Measurements from ENCODE around the gene DUSP18. TPM values are rescaled to one million over a fixed set of nuclear protein-coding genes. Genes with fewer than 3 reads are reported as not detected.
A peak's percentile ranks its signal among the peaks of the same experiment; 100 is the strongest.

The DUSP18 gene
- total and polyA plus RNA-seq, 9 of the 15 experiments (the other 6 are each of a cell fraction or from before 2014, with no cell fraction given), result 1.00 to 3.7 (median 1.5) TPM

DNA sequence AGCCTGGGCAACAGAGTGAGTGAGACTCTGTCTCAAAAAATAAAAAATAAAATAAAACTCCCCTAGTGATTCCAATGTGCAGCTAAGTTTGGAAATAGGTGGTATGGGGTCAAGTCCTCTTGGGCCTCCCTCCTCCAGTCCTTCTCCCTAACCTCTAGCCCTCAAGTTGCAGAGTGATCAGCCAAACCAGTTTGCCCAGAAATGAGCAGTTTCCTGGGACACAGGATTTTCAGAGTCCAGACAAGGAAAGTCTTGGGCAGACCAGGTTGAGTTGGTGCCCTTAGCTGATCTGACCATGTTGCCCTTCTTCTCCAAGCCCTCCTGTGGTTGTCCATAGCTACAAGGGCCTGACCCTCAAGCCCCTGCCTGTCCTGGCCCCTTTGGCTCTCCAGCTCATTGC is 52.8 kb downstream of the DUSP18 start:
- no peaks in the 10 kb centered on the region for H4K20me1 ChIP-seq (replicated peaks; ENCODE audit: control insufficient read depth, insufficient read depth, low read length)
- ChIA-PET POLR2A (no interaction called here), CTCF (ENCODE audit: low intra/inter-chr PET ratio) (no interaction called here)
- H3K79me2 ChIP-seq (ENCODE audit: control insufficient read depth, insufficient read depth, low read length), result no peaks in the 10 kb centered on the region
- TF ChIP-seq, protein P1, sequence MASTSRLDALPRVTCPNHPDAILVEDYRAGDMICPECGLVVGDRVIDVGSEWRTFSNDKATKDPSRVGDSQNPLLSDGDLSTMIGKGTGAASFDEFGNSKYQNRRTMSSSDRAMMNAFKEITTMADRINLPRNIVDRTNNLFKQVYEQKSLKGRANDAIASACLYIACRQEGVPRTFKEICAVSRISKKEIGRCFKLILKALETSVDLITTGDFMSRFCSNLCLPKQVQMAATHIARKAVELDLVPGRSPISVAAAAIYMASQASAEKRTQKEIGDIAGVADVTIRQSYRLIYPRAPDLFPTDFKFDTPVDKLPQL (IDR thresholded peaks at IDR 0.05; ENCODE audit: extremely low read depth, insufficient read length), result no peak
- no peak for TF ChIP-seq ZC3H8 (IDR thresholded peaks at IDR 0.05)
- no peak for TF ChIP-seq ZNF644 (tag; IDR thresholded peaks at IDR 0.05; ENCODE audit: low read depth)
- no peak for TF ChIP-seq SLC30A9 (CRISPR knock-in tag; IDR thresholded peaks at IDR 0.05)
- TF ChIP-seq MLX (CRISPR knock-in tag; conservative IDR thresholded peaks at IDR 0.05), result no peak
- TF ChIP-seq HDAC1 (IDR thresholded peaks at IDR 0.05), result no peak
- no peak for TF ChIP-seq SETDB1 (IDR thresholded peaks at IDR 0.05; ENCODE audit: low read length)
- TF ChIP-seq CREB1 (IDR thresholded peaks at IDR 0.05), result no peak
- TF ChIP-seq CREB1 (CRISPR knock-in tag; IDR thresholded peaks at IDR 0.05), result no peak
- no peak for TF ChIP-seq THRAP3 (IDR thresholded peaks at IDR 0.05; ENCODE audit: borderline replicate concordance)
- TF ChIP-seq, protein P2, sequence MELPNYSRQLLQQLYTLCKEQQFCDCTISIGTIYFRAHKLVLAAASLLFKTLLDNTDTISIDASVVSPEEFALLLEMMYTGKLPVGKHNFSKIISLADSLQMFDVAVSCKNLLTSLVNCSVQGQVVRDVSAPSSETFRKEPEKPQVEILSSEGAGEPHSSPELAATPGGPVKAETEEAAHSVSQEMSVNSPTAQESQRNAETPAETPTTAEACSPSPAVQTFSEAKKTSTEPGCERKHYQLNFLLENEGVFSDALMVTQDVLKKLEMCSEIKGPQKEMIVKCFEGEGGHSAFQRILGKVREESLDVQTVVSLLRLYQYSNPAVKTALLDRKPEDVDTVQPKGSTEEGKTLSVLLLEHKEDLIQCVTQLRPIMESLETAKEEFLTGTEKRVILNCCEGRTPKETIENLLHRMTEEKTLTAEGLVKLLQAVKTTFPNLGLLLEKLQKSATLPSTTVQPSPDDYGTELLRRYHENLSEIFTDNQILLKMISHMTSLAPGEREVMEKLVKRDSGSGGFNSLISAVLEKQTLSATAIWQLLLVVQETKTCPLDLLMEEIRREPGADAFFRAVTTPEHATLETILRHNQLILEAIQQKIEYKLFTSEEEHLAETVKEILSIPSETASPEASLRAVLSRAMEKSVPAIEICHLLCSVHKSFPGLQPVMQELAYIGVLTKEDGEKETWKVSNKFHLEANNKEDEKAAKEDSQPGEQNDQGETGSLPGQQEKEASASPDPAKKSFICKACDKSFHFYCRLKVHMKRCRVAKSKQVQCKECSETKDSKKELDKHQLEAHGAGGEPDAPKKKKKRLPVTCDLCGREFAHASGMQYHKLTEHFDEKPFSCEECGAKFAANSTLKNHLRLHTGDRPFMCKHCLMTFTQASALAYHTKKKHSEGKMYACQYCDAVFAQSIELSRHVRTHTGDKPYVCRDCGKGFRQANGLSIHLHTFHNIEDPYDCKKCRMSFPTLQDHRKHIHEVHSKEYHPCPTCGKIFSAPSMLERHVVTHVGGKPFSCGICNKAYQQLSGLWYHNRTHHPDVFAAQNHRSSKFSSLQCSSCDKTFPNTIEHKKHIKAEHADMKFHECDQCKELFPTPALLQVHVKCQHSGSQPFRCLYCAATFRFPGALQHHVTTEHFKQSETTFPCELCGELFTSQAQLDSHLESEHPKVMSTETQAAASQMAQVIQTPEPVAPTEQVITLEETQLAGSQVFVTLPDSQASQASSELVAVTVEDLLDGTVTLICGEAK (IDR thresholded peaks at IDR 0.05), result no peak
- TF ChIP-seq, protein P2 (CRISPR knock-in tag; IDR thresholded peaks at IDR 0.05), result no peak
- no peak for TF ChIP-seq KLF13 (tag; IDR thresholded peaks at IDR 0.05; ENCODE audit: borderline replicate concordance, low read depth)
- no peaks in the 10 kb centered on the region for H3K36me3 ChIP-seq (ENCODE audit: control insufficient read depth, insufficient read depth, low read length)
- no peaks in the 10 kb centered on the region for H3K9me3 ChIP-seq (replicated peaks; ENCODE audit: control insufficient read depth, insufficient read depth, low read depth, low read length)
- no peaks in the 10 kb centered on the region for H3K9me1 ChIP-seq (ENCODE audit: control insufficient read depth, insufficient read depth, low read length)
- H3K4me2 ChIP-seq (ENCODE audit: insufficient read depth, low read length), result no peak overlapping the region
- H3K9ac ChIP-seq (ENCODE audit: insufficient read depth in 1 of 2, low read depth in 2 of 2, low read length in 2 of 2), result no peak overlapping the region
- no peaks in the 10 kb centered on the region for H3K27me3 ChIP-seq (ENCODE audit: control insufficient read depth in 2 of 2, insufficient read depth in 2 of 2, low read length in 2 of 2)
- H3K27ac ChIP-seq (ENCODE audit: extremely low read depth, low read depth, low read length), result no peak overlapping the region
- H3K4me1 ChIP-seq (replicated peaks in 1 of 2; ENCODE audit: control insufficient read depth in 2 of 2, insufficient read depth in 2 of 2, low read length in 2 of 2), result peaks cover under 1 to 4% of the 10 kb centered on the region in 2 experiments; a peak in 3 of 5 replicates
- intact Hi-C loops (cut with micrococcal nuclease), result no loop called here
- FAIRE-seq, result no peak
- no peak for ATAC-seq
- H2AFZ ChIP-seq (ENCODE audit: low read depth, low read length), result no peak overlapping the region
- no peak overlapping the region for H3K4me3 ChIP-seq
- DNase-seq (ENCODE audit: extremely low read depth in 1 of 4, low spot score in 3 of 4), result peak in 1 of 4 experiments; percentile 1
- in situ Hi-C loops (cut with MboI), result no loop called here
- BruUV-seq (replicated peaks), result no TSS peak

Data from K562 (cell line).